ENCODE data around the gene NXPH2.

Gene NXPH2

DNA sequence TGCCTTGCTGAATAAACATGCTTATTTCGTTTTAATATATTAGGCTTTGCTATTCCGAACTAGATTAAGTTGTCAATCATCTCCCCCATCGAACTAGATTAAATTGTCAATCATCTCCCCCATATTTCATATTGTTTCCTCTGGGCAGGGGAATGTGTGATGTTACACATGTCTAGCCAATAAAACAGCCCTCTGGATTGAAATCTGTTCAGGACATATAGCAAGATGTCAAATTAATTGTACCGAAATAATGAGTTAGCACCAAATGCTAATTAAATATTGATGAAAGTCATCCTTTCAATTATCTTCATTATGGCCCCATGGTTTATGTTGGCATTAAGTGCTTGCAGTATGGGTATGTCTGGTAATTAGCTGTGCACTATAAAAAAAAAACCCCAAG, 143.1 kb downstream of the NXPH2 start:
- no peak for DNase-seq (ENCODE audit: low read depth in 2 of 2)

DNA sequence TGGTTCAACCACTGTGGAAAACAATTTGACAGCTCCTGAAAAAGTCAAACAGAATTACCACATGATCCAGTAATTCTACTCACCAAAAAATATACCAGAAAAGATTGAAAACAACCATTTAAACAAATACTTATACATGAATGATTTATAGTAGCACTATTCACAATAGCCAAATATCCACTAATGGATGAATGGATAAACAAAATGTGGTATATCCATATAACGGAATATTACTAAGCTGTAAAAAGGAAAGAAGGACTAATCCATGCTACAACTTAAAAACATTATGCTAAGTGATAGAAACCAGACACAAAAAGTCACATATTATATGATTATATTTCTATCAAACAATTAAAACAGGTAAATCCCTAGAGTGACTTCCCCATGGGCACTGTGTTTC, 147.1 kb downstream of the NXPH2 start:
- no peak for DNase-seq (ENCODE audit: low read depth in 2 of 2)

DNA sequence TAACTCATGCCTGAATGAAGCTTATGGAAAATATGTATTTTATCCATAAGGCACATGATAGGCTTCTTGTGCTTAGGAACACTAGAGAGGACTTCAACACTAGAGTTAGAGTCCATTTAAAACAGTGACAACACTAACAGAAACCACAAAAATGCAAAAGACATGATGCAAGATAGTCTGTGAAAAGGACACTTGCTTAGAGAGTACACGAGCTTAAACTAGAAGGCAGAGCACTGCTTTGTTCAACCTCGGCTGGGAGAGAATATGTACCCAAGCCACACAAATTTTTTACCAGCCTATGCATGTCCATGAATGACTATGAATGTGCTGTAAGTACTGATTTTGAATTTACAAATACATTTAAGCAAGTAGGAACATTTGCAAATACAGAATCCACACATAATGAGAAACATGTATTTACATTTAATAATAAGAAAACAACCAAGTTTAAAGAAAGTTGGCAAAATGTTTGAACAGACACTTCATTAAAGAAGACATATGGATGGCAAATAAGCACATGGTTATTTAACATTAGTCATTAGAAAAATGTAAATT, 148.0 kb downstream of the NXPH2 start:
- no peak for DNase-seq (ENCODE audit: low read depth in 2 of 2)

DNA sequence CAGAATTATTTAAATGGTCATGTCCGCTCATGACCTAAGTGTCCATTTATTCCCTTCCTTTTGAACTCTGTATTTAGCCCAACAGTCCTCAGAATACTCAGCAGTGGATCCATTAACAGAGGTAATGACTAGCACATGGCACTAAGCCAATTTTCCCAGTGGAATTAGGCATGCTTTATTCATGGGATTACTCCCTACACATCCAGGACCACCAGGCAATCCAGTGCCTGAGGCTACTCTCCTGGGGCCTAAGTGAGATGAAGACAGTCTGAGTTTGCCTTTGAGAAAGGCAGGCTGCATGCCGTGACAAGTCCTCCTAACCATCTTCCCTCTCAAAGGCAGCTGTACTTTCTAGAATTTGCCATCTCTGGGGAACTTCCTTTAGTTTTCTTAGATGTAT, 150.0 kb downstream of the NXPH2 start:
- DNase-seq (ENCODE audit: low read depth in 2 of 2), result no peak

DNA sequence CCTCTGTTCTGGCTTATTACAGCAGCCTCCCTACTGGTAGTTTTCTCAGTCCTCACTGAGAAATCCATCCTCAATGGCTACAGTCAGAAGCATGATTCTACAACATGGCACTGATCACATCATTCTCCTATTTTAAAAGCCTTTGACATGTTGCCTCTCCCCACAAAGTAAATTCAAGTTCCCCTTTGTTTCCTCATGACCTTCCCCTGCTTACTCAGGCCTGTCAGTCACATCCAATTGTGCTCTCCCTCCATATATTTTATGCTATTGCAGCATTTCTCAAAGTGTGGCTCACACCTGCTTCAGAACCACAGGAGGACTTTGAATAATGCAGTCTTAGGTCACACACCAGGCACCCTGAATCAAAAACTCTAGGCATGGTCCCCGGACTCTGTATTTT, 154.0 kb downstream of the NXPH2 start:
- no peak for DNase-seq (ENCODE audit: low read depth in 2 of 2)

DNA sequence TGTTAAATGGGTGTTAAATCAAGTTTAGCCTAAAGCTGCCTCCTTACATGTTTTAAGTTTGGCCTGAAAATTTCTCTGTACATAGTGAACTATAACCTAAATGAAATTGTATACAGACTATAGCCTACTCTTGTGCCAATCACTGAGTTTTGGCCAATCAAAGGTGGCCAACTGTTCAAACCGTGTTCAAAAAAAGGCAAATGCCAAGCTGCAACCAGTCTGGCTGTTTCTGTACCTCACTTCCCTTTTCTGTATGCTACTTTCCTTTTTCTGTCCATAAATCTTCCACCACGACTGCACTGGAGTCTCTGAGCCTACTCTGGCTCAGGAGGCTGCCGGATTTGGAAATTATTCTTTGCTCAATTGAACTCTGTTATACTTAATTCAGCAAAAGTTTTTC, 157.6 kb downstream of the NXPH2 start:
- DNase-seq (ENCODE audit: low read depth in 2 of 2), result no peak

DNA sequence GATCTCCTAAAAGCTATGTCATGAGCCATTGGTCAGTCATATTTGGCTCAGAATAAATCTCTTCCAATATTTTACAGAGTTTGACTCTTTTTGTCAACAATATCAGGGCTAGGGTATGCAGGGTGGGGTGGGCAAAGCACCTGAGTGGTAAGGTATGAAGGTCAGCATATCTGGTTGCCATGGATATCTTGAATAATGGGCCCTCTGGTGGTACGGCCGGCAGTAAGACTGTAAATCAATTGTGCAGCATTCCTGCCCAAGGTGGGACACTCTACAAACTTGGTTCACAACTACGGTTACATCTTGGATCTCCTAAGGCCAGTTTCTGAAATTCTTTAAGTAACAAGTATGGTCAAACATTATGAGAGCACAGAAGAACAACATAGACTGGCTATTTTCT, 159.1 kb downstream of the NXPH2 start:
- DNase-seq (ENCODE audit: low read depth in 2 of 2), result no peak

DNA sequence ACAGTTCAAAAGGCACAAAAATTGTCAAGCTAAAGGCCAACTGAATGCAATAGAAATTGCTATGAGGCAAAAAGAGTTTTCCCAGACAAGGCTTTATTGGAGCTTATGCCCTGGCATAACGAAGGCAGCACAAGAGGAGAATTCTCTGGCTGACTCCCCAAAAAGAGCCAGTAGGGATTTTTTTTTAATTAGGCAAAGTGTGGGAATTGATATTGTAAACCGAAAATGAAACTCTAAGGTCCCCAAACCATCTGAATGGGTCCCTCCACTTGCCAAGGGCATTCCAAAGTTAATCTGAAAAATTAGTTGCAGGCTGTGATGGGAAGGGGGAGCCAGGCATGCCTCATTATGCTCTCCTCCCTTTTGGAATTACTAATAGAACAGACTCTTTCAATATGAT, 159.8 kb downstream of the NXPH2 start:
- DNase-seq (ENCODE audit: low read depth in 2 of 2), result no peak

All from activated CD8-positive, alpha-beta memory T cell treated with anti-CD3 and anti-CD28 coated beads for 4 hours (primary cell).